ENCODE measurements around the gene TBC1D16. TPM values are rescaled to one million over a fixed set of nuclear protein-coding genes. Genes with fewer than 3 reads are reported as not detected.

Gene TBC1D16
- total RNA-seq, 1 donor from 2014 or later, result 21.2 TPM

GRCh38 chr17:80072410-80072809, 36.7 kb upstream of the TBC1D16 start:
- Mint-ChIP-seq H3K4me3 (no peak overlapping the region), H3K9me3 (no peaks in the 10 kb centered on the region), H3K4me1 (peaks cover 12% of the 10 kb centered on the region), H3K27ac (no peak overlapping the region), H3K27me3 (ENCODE audit: insufficient read depth, low read depth) (peaks cover under 1% of the 10 kb centered on the region), H3K36me3 (peaks cover 14% of the 10 kb centered on the region)
- Histone ChIP-seq H3K4me3 (no peak overlapping the region), H3K4me2 (no peak overlapping the region), H2AFZ (replicated peaks) (no peak overlapping the region), H3K4me1 (no peaks in the 10 kb centered on the region), H3K9ac (no peak overlapping the region), H3K36me3 (no peaks in the 10 kb centered on the region), H4K20me1 (ENCODE audit: low read depth) (no peaks in the 10 kb centered on the region), H3K9me3 (ENCODE audit: low read depth) (no peaks in the 10 kb centered on the region), H3K79me2 (ENCODE audit: low read depth) (no peaks in the 10 kb centered on the region), H3F3A (ENCODE audit: low read depth) (no peaks in the 10 kb centered on the region), H3K27ac (no peak overlapping the region), H3K27me3 (no peaks in the 10 kb centered on the region)
- DNase-seq (ENCODE audit: low spot score), result no peak
- TF ChIP-seq EZH2phosphoT487 (IDR thresholded peaks at IDR 0.05) (no peak), EZH2 (IDR thresholded peaks at IDR 0.05) (no peak)
- TF ChIP-seq, protein P1, sequence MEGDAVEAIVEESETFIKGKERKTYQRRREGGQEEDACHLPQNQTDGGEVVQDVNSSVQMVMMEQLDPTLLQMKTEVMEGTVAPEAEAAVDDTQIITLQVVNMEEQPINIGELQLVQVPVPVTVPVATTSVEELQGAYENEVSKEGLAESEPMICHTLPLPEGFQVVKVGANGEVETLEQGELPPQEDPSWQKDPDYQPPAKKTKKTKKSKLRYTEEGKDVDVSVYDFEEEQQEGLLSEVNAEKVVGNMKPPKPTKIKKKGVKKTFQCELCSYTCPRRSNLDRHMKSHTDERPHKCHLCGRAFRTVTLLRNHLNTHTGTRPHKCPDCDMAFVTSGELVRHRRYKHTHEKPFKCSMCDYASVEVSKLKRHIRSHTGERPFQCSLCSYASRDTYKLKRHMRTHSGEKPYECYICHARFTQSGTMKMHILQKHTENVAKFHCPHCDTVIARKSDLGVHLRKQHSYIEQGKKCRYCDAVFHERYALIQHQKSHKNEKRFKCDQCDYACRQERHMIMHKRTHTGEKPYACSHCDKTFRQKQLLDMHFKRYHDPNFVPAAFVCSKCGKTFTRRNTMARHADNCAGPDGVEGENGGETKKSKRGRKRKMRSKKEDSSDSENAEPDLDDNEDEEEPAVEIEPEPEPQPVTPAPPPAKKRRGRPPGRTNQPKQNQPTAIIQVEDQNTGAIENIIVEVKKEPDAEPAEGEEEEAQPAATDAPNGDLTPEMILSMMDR (IDR thresholded peaks at IDR 0.05), result no peak

DNA sequence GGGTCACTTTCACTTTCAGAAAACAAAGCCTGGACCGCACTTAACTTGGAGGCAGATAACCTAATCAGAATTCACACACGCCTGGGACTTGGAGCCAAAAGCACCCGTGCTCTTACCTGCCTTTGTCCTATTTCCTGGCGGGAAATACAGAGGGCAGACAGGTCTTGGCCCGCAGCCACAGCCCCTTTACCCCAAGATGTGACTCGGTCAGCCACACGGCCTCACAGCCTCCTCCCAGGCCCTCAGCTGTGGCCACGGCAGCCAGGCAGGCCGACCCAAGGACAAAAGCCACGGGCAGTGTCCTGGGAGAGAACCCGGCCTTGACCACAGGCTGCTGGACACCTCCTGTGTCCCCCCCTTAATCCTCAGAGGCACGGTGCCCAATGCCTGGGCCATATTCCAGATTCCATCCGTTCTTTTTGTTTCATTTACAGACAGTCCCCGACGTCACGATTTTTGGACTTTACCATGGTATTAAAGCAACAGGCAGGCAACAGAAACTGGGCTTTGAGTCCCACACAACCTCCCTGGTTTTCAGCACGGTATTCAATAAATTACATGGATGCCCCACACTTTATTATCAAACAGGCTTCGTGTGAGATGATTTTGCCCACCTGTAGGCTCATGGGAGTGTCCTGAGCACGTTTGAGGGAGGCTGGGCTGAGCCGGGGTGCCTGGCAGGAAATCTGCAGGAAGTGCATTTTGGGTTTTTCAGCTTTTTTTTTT, 35.6 kb upstream of the TBC1D16 start:
- Histone ChIP-seq H3K79me2 (ENCODE audit: low read depth) (no peaks in the 10 kb centered on the region), H3F3A (ENCODE audit: low read depth) (peaks cover under 1% of the 10 kb centered on the region), H3K4me3 (no peak overlapping the region), H3K9ac (no peak overlapping the region), H3K27ac (no peak overlapping the region), H3K4me1 (no peaks in the 10 kb centered on the region), H4K20me1 (ENCODE audit: low read depth) (no peaks in the 10 kb centered on the region), H3K27me3 (no peaks in the 10 kb centered on the region), H2AFZ (replicated peaks) (no peak overlapping the region), H3K9me3 (ENCODE audit: low read depth) (no peaks in the 10 kb centered on the region), H3K4me2 (no peak overlapping the region), H3K36me3 (no peaks in the 10 kb centered on the region)
- Mint-ChIP-seq H3K36me3 (peaks cover 17% of the 10 kb centered on the region), H3K27me3 (ENCODE audit: insufficient read depth, low read depth) (no peaks in the 10 kb centered on the region), H3K9me3 (no peaks in the 10 kb centered on the region), H3K27ac (peak overlapping the region; percentile 48), H3K4me3 (no peak overlapping the region), H3K4me1 (peaks cover 12% of the 10 kb centered on the region)
- TF ChIP-seq, protein P1 (IDR thresholded peaks at IDR 0.05), result no peak
- TF ChIP-seq EZH2phosphoT487 (IDR thresholded peaks at IDR 0.05), result no peak
- TF ChIP-seq EZH2 (IDR thresholded peaks at IDR 0.05), result no peak
- DNase-seq (ENCODE audit: low spot score), result no peak

GRCh38 chr17:80070375-80071115, 34.9 kb upstream of the TBC1D16 start:
- no peak overlapping the region for H3K4me3 ChIP-seq
- H2AFZ ChIP-seq (replicated peaks), result no peak overlapping the region
- H3K27ac ChIP-seq, result no peak overlapping the region
- H3K27me3 ChIP-seq, result no peaks in the 10 kb centered on the region
- H3K36me3 Mint-ChIP-seq, result peaks cover 13% of the 10 kb centered on the region
- H3K4me3 Mint-ChIP-seq, result no peak overlapping the region
- no peaks in the 10 kb centered on the region for H3K9me3 ChIP-seq (ENCODE audit: low read depth)
- no peaks in the 10 kb centered on the region for H4K20me1 ChIP-seq (ENCODE audit: low read depth)
- H3F3A ChIP-seq (ENCODE audit: low read depth), result peaks cover 8% of the 10 kb centered on the region
- H3K9ac ChIP-seq, result no peak overlapping the region
- H3K9me3 Mint-ChIP-seq, result no peaks in the 10 kb centered on the region
- H3K27ac Mint-ChIP-seq, result no peak overlapping the region
- H3K4me2 ChIP-seq, result no peak overlapping the region
- TF ChIP-seq EZH2 (IDR thresholded peaks at IDR 0.05) (no peak), EZH2phosphoT487 (IDR thresholded peaks at IDR 0.05) (no peak)
- TF ChIP-seq, protein P1 (IDR thresholded peaks at IDR 0.05), result no peak
- peaks cover 6% of the 10 kb centered on the region for H3K4me1 ChIP-seq
- peaks cover 12% of the 10 kb centered on the region for H3K4me1 Mint-ChIP-seq
- no peaks in the 10 kb centered on the region for H3K79me2 ChIP-seq (ENCODE audit: low read depth)
- H3K36me3 ChIP-seq, result no peaks in the 10 kb centered on the region
- DNase-seq (ENCODE audit: low spot score), result no peak
- H3K27me3 Mint-ChIP-seq (ENCODE audit: insufficient read depth, low read depth), result no peaks in the 10 kb centered on the region
